HL-60/S4 treated with retinoic acid at 250 ng/mL for 4 days and 3 days (cell line): ENCODE data around the gene TALDO1.

ENCODE experiments used
- in situ Hi-C: fragments of 300-500 bp; cut with MboI; formaldehyde crosslinking; loops from 2 replicates; pipeline ENCODE4 v1.7.0; 2022; ENCODE audit warnings: low sequenced_read_pairs

Gene TALDO1

DNA sequence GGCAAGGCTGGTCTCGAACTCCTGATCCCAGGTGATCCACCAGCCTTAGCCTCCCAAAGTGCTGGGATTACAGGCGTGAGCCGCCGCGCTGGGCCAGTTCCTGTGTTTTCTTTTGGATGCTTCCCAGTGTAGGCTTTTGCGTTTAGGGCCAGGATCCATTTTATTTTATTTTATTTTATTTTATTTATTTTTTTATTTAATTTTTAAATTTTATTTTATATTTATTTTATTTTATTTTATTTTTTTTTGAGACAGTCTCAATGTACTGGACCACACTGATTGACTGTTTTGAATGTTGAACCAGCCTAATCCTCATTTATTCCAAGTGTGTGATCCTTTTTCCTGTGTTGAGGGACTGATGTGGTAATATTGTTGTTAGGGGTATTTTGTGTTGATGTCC, 32.8 kb upstream of the TALDO1 start:
- in situ Hi-C loops: no loop called here

GRCh38 chr11:719214-720016, 27.8 kb upstream of the TALDO1 start:
- in situ Hi-C loops: no loop called here

DNA sequence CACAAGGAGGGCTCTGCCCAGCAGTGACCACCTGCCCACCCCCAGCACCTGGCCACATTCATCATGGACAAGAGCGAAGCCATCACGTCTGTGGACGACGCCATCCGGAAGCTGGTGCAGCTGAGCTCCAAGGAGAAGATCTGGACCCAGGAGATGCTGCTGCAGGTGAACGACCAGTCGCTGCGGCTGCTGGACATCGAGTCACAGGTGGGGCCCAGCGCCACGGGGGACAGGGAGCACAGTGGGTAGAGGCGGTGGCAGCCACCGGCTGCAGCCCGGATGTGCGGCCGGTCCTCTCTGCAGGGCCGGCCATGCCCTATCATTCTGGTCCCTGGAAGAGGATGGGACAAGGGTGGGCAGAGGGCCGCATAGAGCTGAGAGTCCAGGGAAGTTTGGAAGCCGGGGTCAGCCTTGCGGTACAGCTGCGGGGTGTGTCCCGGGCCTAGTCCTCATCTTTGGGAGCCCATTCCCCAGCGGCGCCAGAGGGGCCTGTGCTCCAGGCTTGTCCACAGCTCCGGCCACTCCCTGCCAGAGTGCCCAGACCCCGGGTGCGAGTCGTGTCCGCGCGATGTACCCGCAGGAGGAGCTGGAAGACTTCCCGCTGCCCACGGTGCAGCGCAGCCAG, 27.1 kb upstream of the TALDO1 start:
- in situ Hi-C loops: no loop called here

DNA sequence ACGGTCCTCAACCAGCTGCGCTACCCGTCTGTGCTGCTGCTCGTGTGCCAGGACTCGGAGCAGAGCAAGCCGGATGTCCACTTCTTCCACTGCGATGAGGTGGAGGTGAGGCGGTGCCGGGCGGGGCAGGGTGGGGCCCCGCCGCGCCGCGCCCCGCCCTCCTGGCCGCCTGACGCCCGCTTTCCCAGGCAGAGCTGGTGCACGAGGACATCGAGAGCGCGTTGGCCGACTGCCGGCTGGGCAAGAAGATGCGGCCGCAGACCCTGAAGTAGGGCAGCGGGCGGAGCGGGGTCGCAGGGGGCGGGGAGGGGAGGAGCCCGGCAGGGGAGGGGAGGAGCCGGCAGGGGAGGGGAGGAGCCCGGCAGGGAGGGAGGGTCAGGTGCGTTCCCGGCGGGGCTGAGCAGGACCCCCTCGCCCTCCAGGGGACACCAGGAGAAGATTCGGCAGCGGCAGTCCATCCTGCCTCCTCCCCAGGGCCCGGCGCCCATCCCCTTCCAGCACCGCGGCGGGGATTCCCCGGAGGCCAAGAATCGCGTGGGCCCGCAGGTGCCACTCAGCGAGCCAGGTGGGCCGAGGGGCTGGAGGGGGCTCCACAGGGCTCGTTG, 26.5 kb upstream of the TALDO1 start:
- in situ Hi-C loops: no loop called here

GRCh38 chr11:721247-721740, 26.0 kb upstream of the TALDO1 start:
- in situ Hi-C loops: no loop called here

- in situ Hi-C loops: no loop called here
Observed at GRCh38 chr11:721741-722345, 25.4 kb upstream of the TALDO1 start.

DNA sequence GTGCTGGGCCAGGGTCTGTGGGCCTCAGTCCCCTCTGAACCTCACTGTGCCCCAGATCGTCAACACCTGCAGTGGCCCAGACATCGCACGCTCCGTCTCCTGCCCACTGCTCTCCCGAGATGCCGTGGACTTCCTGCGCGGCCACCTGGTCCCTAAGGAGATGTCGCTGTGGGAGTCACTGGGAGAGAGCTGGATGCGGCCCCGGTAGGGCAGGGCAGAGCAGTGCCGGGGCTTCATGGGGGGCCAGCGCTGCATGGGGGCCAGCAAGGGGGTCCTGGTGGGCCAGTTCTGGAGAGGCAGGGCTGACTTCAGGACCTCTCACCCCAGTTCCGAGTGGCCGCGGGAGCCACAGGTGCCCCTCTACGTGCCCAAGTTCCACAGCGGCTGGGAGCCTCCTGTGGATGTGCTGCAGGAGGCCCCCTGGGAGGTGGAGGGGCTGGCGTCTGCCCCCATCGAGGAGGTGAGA, 24.9 kb upstream of the TALDO1 start:
- in situ Hi-C loops: no loop called here

GRCh38 chr11:723120-723883, 24.0 kb upstream of the TALDO1 start:
- in situ Hi-C loops: no loop called here

DNA sequence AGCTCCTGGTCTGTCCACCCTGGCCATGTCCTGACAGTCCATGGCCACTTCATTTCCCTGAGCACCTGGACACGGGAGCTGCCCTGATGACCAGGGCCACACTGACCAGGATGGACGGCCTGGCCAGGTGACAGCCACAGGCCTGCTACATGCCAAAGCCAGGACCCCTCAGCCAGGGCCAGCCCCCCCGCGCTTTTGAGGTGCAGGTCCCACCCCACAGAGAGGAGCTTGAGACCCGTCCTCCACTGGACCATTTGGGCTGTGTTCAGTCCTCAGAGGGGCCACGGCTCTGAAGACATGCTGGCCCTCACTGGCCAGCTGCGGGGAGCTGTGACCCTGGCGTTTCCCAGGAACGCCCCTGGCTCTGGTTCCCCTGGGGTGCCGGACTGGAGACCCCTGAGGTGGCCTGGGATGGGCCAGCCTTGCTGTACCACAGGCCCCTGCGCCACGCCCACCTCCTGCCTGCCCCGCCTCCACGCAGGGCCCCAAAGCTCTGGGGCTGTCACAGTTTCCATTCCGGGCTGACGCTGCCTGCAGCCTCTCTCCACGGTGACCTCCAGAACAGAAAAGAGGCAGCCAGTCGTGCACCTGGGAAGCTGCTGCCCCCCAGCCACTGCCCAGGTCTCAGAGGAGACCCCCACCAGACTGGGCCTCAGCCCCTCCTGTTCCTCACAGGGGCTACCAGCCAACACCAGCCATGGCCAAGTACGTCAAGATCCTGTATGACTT, 23.1 kb upstream of the TALDO1 start:
- in situ Hi-C loops: no loop called here

- in situ Hi-C loops: no loop called here
Observed at GRCh38 chr11:724778-725386, 22.4 kb upstream of the TALDO1 start.

DNA sequence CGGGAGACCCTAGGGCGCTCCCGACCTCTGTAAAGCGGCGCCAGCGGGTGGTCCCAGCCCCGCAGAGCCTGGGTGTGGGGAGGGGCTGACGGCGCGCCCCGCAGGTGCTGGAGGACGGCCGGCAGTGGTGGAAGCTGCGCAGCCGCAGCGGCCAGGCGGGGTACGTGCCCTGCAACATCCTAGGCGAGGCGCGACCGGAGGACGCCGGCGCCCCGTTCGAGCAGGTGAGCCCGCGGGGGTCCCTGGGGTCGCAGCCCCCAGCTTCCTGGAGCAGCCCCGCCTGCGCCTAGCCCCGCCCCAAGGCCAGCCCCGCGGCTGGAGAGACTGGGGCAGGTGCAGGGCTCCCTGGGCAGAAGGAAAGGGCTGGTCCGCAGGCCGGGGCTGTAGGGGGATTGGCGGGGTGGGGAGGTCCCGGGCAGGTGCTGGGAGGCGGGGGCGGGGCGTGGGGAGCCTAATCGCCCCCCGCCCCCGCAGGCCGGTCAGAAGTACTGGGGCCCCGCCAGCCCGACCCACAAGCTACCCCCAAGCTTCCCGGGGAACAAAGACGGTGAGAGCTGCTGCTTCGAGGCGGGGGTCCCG, 21.6 kb upstream of the TALDO1 start:
- in situ Hi-C loops: no loop called here

DNA sequence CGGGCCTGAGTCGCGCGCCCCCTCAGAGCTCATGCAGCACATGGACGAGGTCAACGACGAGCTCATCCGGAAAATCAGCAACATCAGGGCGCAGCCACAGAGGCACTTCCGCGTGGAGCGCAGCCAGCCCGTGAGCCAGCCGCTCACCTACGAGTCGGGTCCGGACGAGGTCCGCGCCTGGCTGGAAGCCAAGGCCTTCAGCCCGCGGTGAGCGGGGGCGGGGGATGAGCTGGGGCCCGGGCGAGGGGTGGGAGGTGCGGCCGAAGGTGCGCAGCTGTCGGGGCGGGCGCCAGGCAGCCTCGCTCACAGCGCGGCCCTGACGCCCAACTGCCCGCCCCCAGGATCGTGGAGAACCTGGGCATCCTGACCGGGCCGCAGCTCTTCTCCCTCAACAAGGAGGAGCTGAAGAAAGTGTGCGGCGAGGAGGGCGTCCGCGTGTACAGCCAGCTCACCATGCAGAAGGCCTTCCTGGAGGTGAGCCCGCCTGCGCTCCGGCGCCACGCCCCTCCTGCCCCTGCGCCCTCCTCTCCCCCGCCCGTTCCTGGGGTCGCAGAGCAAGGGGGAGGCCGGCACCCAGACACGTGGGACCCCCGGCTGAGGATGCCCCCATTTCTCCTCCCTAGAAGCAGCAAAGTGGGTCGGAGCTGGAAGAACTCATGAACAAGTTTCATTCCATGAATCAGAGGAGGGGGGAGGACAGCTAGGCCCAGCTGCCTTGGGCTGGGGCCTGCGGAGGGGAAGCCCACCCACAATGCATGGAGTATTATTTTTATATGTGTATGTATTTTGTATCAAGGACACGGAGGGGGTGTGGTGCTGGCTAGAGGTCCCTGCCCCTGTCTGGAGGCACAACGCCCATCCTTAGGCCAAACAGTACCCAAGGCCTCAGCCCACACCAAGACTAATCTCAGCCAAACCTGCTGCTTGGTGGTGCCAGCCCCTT, 20.7 kb upstream of the TALDO1 start:
- in situ Hi-C loops: no loop called here

GRCh38 chr11:727281-727701, 20.0 kb upstream of the TALDO1 start:
- in situ Hi-C loops: no loop called here

GRCh38 chr11:727859-728748, 19.2 kb upstream of the TALDO1 start:
- in situ Hi-C loops: no loop called here

- in situ Hi-C loops: no loop called here
Observed at GRCh38 chr11:728901-729491, 18.3 kb upstream of the TALDO1 start.

DNA sequence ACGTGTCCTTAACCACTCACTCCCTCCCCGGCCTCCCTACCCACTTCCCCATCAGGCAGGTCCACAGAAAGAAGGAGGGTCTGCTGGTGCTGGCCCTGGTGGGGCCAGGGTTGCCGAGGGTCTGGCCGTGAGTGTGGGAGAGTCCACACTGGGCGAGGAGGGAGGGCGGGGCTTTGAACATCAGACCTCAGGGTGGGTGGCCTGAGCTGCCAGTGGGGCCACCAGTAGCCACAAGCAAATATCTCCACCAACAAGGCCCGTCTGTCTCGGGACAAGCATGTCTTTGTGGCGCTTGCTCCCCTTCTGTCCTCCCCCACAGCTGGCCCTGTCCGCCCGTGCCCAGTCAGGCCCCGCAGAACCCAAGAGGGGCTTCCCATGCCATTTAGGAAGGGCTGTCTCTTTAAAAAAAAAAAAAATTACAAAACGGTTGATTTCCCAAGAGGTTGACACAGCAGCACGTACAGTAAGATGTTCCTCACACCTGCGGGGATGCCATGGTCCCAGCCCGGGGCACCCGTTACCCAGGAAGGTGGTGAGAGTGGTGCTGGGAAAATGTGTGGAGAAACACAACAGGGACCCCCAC, 17.7 kb upstream of the TALDO1 start:
- in situ Hi-C loops: no loop called here
